Activated CD8-positive, alpha-beta memory T cell treated with anti-CD3 and anti-CD28 coated beads, Interleukin-2, amount 50 U/mL, for 1 hour (primary cell): ENCODE results near the gene GALNTL6.

Experiments
- DNase-seq: peaks from one replicate; pipeline ENCODE4 v3.0.0-alpha.2; 2020; ENCODE audit errors: extremely low read depth

The GALNTL6 gene

DNA sequence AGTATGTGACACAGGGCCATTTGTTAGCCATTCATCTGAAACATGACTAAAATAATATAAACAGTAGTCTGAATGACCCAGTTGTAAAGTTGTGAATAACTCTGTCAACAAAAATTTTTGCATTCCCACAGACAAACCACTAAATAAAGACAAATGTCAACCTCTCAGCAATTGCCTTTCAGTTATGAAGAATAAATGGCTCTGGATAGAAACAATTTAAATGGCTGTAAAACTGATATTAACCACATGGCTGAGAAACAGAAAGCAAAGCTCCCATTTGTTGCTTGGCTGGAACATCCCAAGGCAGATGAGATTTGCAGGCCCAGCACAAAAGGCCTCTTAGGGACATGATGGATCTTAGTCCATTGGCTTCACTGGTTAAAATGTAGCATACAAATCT is 296.3 kb downstream of the GALNTL6 start:
- no peak for DNase-seq

DNA sequence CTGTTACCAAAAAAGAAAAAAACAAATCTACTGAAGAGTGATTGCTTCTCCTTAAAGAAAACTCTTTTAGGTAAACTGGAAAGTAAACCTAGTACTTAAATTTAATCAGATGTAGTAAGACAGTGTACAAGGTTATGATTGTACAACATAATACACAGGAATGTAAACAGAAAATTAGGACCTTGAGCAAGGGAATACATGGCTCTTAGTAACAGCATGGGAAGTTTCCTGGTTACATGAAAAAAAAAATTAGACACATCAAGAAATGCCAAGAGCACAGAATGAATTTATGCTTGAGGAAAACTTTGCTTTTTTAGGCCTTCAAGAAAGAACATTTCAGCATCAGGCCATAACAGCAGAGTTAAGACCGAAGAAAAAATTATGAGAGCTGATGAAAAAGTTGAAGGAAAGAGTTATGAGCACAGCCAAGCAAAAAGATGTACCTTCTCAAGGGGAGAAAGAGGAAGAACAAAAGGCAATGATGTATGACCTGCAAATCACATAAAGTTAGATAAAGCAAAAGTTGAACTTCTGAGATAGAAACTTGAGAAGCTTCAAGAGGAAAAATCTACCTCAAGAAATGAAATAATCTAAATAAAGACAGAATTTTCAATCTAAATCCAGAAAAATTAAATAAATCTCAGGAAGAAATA is 311.6 kb downstream of the GALNTL6 start:
- DNase-seq: no peak

DNA sequence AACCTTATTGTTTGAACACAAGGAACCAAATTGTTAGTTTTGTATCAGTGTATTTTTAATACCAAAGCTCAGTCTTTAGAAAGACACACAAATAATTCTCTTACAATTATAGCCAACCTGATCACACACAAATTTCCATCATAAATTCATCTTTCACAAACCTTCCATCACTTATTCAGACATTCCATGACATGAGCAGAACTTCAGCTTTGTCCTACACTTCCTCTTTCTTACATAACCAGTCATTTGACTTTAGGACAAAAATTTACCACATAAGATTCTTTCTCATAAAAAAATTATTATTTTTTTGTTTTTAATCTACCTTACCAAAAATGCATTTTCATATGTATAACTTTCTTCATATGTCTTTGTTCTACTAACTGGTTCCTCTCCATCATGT is 312.2 kb downstream of the GALNTL6 start:
- no peak for DNase-seq

DNA sequence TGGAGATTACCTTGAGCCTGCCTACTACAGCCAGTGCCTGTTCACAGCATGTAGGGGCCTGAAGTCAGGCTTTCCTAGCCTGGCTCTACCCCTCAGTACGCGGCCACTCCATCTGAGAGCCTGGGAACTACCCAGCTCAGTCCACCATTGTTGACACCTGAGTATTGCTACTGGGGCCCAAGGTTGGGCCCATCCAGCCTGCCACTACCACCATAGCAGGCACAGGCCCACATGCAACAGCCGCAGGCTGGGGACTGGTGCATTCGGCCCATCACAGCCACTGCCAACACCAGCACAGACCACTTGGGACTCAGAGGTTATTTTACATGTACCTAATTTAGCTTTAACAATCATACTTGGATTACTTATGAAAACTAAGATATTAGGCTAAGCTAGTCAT is 314.0 kb downstream of the GALNTL6 start:
- DNase-seq: no peak

DNA sequence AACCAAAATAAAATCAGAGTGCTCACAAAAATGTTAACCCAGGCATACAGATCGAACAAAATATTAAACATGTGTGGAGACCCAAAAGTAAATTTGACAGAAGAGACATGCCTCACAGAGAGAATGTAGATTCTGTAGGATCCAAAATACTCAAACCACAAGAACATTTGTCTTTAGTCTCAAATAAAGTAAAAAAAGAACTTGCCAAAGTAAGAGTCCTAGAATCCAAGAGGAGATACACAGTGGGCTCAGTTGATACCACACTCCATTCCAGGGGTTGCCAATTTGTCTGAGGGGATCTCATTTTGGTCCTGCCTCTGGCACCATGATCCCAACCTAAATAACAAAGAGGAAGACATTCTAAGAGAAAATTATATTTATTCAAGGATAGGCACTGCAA is 316.4 kb downstream of the GALNTL6 start:
- no peak for DNase-seq

DNA sequence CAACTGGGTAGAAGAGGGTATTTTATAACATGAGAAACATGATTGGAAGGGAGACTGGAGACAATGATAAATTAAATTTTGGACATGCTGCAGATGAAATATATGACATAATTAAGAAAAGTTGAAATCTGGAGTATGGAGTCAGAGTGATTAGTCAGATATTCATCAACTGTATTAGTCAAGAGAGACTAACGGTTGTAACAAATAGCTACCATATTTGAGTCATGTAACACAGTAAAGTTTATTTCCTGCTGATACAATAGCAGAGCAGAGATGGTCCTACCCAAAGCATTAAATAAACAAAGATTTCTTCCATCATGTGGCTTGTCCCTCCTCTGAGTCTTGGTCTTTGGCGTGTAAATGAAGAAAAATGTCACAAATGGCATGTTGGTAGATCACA is 321.3 kb downstream of the GALNTL6 start:
- no peak for DNase-seq

DNA sequence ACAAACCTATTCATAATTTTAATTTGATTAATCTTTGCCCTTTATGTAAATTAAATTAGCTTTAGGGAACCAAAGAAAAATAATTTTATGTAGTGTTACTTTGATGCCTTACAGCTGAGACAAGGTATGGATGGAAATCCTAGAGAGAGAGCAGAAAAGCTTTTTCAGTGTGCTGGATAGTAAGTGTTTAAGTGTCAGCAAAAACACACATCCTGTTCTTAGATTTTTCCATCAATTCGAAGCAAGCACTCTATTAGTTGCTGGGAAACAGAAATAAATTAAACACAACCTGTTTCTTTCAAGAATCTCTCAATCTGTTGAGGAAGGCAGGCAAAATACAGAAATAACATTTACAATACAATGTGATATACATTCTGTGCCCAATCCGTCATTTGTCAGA is 327.8 kb downstream of the GALNTL6 start:
- DNase-seq: no peak

DNA sequence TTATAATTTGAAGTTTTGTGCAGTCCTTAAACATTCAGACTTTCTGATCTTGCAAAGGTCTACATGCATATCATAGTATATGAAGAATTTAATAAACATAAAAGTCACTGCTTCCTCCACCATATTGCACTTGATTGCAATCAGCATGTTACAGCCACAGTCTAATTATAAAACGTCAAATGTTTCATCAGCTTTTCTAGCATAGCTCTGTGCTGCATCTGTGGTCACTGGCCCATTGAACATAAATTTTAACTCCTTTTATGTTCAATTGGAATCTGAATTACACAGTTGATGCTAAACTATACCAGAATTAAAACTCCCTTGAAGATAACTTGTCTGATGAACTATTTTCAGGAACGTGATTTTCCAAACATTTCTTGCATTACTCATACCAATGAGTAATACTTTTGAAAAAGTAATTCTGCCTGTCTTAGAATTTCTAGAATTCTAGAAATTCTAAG is 329.1 kb downstream of the GALNTL6 start:
- no peak for DNase-seq

DNA sequence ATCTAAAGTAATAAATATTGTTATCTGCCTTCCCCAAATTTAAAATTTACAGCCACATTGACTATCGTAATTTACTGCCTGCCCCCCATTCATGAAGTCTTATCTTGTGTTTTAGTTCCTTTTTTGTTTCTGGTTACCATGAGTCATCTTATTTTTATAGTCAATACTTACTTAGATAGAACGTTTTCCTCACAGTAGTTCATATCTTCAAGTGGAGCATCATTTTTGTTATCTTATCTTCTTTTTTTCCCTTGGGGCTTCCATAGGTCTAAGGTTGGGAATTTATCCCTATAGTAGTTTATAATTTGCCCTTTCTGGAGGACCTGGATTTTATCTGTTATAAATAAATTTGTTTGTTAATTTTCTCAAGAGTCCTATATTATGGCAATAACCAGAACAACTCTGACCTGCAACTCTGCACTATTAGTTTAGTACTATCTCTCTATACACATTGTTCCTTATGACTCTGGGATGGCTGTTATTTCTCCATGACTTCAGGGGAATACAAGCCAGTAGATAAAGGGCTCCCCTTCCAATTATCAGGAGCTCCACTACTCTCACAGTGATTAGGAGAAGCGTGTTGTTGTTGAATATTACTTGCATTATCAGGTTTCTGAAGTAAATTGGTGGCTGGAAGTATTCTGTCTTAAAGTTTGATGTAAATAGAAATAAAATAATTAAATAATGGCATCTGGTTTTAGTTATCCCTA is 330.6 kb downstream of the GALNTL6 start:
- no peak for DNase-seq

DNA sequence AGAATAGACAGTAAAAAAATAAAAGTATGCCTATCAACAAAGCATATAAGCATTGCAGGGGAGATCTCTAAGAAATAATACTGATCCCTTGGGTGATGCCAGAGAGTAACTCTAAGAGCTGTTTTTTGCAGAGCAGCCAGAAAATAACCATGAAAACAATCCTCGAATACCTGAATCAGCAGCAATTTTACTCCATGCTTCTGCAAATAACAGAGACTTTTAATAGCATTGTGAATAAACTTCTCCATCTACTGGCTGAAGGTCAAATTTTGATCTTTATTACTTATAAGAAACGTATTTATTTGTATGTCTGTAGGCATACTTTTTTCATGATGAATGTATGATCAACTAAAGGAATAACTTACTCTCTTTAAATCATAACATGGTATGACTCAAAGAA is 334.5 kb downstream of the GALNTL6 start:
- DNase-seq: no peak

DNA sequence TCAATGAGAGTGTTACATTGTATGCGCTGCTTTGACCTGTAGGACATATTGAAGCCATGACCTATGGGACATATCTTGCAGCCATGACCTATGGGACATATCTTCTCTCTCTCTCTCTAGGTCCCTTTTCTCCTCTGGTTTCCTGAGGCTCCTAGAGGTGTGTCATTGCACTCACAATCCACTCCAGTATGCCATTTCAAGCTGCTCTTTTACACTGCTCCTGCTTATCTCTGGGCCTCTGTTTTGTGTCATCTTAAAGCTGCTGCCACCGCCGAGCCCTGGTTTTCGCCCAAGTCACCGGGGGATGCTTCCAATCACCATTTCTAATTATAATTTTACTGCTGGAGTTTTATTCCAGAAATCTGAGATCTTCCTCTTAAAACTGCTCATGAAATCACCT is 336.1 kb downstream of the GALNTL6 start:
- no peak for DNase-seq

DNA sequence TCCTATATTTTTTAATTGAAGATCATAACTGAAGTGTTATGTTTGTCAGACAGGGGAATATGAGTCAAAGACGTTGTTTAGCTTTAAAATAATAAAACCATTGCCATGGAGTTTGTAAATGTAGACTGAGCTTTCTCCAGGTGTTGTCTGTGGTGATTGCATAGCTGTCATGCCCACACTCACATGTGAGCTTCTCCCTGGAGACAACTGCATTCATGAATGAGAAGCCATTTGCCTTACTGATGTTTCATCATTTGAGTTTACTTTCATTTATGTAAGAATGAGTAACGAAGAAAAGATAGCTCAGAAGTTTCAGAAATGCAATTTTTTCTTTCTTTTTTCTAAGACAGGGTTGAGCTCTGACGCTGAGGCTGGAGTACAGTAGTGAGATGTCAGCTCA is 339.1 kb downstream of the GALNTL6 start:
- DNase-seq: no peak

DNA sequence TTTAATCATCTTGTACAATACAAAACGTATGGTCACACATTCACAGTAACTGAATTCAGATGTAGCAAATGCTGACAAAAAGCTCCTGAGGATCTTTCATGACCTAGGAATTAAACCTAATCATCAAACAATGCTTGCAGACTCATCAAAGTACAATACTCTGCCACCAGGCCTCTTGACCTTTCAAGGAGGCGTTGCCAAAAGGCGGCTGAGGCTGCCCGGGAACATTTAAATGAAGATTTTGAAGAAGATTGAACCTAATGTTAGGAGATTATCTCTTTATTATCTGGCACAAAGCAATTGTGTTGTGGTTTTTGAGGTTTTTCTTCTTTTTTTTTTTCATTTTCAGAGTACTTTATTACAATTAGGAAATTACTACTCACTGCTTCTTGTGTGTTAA is 340.5 kb downstream of the GALNTL6 start:
- no peak for DNase-seq

DNA sequence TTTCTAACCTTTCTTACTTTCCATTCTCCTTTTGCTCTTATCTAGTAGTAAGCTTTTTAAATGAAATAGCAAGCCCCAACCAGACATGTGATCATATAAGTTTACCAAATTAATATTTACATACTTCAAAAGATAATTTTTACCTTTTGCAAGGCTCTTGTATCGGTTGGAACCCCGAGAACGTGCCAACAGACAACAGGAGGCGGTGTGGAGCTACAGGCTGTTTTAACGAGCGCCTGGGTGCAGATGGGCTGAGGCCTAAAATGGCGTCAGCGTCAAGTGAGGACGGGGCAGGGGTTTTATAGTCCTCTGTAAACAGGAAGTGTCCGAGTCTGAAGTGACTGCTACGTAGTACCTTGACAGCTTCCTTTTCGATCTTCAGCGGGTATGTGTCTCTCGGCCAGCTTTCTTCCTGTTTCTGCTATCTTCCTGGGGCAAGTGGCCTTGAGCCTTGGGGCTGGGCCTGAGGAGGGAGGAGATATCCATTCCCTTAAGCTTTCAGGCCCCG is 342.7 kb downstream of the GALNTL6 start:
- no peak for DNase-seq

DNA sequence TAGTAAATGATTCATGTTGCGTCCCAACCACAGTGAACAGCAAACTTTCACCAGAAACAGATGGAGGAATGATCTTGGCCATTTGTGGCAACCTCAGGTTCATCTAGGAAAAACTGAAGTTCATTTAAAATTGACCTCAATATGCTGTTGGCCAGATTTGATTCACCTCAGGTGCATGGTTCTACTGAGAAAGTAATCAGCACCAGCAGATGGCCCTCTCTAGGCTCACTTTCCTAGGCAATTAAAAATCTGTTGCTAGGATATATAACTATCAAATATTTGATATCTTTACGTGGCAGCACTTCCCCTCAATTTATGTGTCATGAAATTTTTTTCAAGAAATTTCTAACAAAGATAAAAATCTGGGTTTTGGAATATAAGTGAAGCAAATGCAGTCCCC is 344.7 kb downstream of the GALNTL6 start:
- no peak for DNase-seq

DNA sequence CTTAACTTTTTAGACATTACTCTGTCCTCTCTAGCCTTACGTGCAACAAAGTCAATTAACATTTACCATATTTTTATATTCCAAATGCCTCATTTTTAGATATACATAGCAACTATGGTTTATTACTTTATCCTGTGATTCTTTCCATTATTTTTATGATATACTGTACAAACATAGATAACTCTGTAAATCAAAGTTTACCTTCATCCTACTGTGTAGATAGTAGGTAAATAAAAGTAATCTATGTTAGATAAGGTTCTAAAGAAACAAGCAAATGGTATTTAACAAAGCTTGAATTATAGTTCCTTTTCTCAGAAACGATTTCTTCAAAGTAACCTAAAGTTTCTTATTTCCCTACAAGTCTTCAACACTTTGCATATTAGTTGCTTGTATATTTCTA is 350.0 kb downstream of the GALNTL6 start:
- DNase-seq: no peak

DNA sequence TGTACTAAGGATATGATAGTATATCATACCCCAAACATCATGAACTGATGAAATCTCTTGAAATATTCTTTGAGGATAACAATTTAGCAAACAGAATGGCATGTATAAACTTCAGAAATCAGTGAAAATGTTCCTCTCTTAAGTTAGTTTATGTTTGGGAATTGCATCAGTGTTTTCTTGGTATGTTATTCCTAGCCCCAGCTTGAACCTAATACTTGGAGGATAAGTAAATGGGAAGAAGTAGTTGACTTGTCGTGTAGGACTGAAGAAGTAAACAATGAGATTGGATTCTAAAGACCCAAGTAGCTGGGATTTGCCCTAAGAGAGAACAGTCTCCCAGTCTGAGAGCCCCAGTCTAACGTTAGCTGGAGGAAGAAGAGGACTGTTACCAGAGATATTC is 355.7 kb downstream of the GALNTL6 start:
- DNase-seq: no peak

DNA sequence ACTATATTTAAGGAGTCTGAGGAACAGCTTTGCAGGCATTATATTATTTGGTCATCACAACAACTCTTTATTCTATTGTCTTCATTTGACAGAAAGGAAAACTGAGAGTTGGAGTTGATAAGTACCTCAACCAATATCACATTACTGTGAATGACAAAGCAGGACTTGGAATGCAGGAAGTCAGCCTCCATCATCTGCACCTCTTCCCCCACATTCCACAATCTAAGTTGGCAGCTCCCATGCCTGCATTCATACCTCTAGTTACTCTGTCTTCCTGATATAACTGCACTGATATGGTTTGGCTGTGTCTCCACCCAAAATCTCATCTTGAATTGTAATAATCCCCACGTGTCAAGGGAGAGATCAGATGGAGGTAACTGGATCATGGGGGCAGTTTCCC is 356.7 kb downstream of the GALNTL6 start:
- DNase-seq: no peak

DNA sequence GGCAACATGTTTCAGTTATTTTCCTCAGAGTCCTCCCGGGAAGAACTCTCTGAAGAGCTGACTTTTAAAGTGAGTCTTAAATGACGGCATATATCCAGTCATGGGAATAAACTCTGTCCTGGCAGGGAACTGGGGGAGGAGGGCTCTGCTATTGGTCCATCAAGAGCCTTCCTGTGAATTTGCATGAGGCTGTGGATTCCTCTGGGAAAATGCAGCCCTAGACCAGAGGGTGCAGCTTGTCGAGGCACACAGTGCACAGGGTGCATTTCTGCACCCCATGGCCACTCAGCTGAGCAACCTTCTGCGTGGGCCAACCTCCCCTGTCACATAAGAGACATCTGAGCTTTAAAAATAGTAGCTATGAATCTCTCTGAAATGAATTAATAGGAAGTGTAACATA is 360.0 kb downstream of the GALNTL6 start:
- no peak for DNase-seq

DNA sequence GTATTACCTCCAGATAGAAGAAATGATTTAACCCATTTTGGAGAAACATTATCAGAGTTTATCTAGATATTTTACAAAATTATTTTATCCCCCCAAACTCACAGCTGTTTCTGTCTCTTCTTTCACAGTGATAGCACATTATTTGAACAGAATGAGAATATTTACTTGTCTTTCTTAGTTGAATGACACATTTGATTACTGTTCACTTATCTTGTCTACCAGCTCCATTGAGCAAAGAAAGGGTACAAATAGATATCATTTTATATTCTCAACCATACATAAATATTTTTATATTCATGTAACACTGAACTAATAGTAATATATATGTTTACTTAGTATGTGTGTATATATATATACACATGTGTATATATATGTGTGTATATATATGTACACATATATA is 364.2 kb downstream of the GALNTL6 start:
- no peak for DNase-seq

DNA sequence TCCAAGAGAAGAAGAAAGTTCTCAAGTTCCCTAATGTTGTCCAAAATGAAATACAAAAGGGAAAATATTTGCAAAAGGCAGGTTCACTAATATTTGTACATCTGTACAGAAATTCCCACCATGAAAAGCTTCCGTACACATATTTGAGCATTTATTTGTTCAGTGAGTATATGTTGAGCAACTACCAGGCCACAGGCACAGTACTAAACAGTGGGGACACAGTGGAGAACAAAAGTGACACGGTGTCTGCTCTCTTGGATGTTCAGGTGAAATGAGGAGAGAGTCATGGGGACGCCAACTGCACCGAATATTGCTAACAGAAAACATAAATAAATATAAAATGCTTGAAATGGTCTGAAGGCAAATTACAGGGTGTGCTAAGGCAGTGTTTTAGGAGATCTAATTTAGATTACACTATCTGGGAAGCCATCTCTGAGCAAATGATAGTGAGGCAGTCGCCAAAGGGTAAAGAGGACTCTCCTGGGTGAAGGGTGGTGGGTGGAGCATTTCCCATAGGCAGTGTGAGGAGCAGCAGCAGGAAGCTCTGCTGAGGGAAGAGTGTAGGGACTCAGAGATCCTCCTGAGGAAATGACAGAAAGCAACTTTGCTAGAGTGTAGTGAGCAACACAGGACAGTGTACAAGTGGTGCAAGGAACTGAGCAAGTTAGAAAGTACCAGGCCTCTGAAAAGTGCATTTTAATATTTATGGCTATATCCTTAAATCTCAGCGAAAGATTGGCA is 375.2 kb downstream of the GALNTL6 start:
- DNase-seq: no peak

DNA sequence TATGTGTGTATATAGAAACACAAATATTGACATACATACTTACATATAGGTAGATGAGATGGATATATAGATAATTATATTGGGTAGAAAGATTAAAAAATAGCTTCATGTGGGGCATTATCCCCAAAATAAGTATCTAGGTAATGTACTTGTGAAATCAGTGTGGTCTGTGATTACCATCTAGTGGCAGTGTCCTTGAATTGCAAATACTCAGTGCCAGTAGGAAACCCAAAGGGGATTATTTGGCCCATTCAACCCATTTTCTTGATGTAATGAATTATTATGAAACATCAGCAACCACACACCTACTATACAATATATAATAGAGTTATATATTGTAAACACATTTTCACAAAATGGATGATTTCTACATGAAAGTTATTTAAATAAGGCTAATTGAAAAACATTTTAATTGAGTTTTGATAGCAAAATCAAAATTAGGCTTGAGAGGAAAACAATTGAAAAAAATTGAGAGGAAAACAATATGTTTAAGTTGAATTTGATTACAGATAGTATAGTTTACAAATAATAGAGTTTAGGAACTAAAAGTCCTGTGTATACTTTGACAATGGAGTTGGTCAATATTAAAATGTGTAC is 389.4 kb downstream of the GALNTL6 start:
- no peak for DNase-seq
